KMS-11 (cell line): ENCODE data around the gene SLC41A1.

ENCODE experiments used
- H2AFZ ChIP-seq: fragments of 200-600 bp; sonication (generic); 2 replicates; pipeline ENCODE4 v1.6.1; 2016; ENCODE audit warnings: antibody characterized with exemption, mixed run types, low read depth
- H3K27ac ChIP-seq: fragments of 200-600 bp; sonication (generic); 2 replicates; pipeline ENCODE4 v1.6.1; 2016; ENCODE audit warnings: mild to moderate bottlenecking, mixed run types
- H3K27me3 ChIP-seq: fragments of 200-600 bp; sonication (generic); 2 replicates; pipeline ENCODE4 v1.6.1; 2017; ENCODE audit warnings: mild to moderate bottlenecking, low read depth, mixed run types, moderate library complexity; ENCODE audit not compliant: insufficient read depth
- H3K36me3 ChIP-seq: fragments of 200-600 bp; sonication (generic); 2 replicates; pipeline ENCODE4 v1.6.1; 2017; ENCODE audit warnings: mild to moderate bottlenecking, mixed run types; ENCODE audit not compliant: insufficient read depth
- H3K4me1 ChIP-seq: fragments of 200-600 bp; sonication (generic); 2 replicates; pipeline ENCODE4 v1.6.1; 2016; ENCODE audit warnings: mild to moderate bottlenecking, low read depth, mixed run types; ENCODE audit not compliant: poor library complexity, severe bottlenecking
- H3K4me2 ChIP-seq: fragments of 200-600 bp; sonication (generic); 2 replicates; pipeline ENCODE4 v1.7.0; 2016; ENCODE audit warnings: mild to moderate bottlenecking, mixed run types
- H3K4me3 ChIP-seq: fragments of 200-600 bp; sonication (generic); IDR thresholded peaks from 2 replicates; pipeline ENCODE4 v1.6.1; 2017; ENCODE audit warnings: low read depth, low read length, mixed read lengths; ENCODE audit not compliant: insufficient read depth
- H3K79me2 ChIP-seq: fragments of 200-600 bp; sonication (generic); 2 replicates; pipeline ENCODE4 v1.6.1; 2016; ENCODE audit warnings: low read depth, mixed run types; ENCODE audit not compliant: insufficient read depth
- H3K9ac ChIP-seq: fragments of 200-600 bp; sonication (generic); 2 replicates; pipeline ENCODE4 v1.6.1; 2016; ENCODE audit warnings: mild to moderate bottlenecking, mixed run types
- H4K20me1 ChIP-seq: fragments of 200-600 bp; sonication (generic); 2 replicates; pipeline ENCODE4 v1.6.1; 2016; ENCODE audit warnings: mild to moderate bottlenecking, mixed run types; ENCODE audit not compliant: insufficient read depth
- TF ChIP-seq, protein P1 (sequence below): fragments of 200-600 bp; sonication (generic); conservative IDR thresholded peaks from 2 replicates; pipeline ENCODE4 v1.6.1; 2017; ENCODE audit warnings: low read depth, mild to moderate bottlenecking, antibody characterized with exemption, low read length, moderate library complexity, mixed read lengths

The SLC41A1 gene

DNA sequence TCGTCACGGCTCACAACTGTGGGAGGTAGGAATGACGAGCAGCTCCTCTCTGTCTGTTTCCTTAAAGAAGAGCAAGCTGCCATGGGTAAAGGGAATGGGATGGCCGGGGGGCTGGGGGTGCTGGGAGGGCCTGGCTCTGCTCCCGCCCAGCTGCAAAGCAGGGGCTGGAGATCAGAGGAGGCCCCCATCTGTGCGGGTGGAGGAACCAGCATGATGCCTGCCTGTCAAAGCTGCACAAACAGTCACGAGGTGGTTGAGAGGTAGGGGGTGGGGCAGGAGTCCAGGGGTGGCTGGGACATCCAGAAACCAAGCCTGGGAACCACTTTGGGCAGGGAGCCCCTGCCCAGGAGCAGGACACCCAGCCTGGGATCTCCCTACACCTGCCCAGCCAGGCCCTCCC, 12.6 kb downstream of the SLC41A1 start:
- no peaks in the 10 kb centered on the region for H3K79me2 ChIP-seq
- H4K20me1 ChIP-seq = no peaks in the 10 kb centered on the region
- no peaks in the 10 kb centered on the region for H3K4me1 ChIP-seq
- H3K4me3 ChIP-seq = no peak overlapping the region
- no peaks in the 10 kb centered on the region for H3K27me3 ChIP-seq
- no peak overlapping the region for H3K9ac ChIP-seq
- H3K36me3 ChIP-seq = no peaks in the 10 kb centered on the region
- H2AFZ ChIP-seq = no peak overlapping the region
- TF ChIP-seq, protein P1, sequence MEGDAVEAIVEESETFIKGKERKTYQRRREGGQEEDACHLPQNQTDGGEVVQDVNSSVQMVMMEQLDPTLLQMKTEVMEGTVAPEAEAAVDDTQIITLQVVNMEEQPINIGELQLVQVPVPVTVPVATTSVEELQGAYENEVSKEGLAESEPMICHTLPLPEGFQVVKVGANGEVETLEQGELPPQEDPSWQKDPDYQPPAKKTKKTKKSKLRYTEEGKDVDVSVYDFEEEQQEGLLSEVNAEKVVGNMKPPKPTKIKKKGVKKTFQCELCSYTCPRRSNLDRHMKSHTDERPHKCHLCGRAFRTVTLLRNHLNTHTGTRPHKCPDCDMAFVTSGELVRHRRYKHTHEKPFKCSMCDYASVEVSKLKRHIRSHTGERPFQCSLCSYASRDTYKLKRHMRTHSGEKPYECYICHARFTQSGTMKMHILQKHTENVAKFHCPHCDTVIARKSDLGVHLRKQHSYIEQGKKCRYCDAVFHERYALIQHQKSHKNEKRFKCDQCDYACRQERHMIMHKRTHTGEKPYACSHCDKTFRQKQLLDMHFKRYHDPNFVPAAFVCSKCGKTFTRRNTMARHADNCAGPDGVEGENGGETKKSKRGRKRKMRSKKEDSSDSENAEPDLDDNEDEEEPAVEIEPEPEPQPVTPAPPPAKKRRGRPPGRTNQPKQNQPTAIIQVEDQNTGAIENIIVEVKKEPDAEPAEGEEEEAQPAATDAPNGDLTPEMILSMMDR = no peak
- no peak overlapping the region for H3K4me2 ChIP-seq
- H3K27ac ChIP-seq = no peak overlapping the region

DNA sequence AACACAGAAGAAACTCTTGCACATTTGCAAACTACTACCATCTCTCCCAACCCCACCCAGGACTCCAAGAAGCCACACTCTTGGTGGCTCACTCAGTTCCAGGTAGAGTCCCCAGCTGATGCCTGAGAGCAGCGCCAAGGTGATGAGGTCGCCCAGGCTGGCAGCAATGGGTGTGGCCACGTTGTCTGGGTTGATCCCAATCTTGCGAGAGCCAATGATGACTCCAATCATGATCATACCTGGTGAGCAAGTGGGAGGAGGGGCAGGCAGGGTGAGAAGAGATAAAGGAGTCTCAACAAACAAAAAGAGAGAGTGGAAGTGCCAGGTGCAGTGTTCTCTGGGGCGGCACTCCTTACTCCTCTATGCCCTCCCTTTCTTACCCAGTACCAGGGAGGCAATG, 14.4 kb downstream of the SLC41A1 start:
- no peak overlapping the region for H3K27ac ChIP-seq
- no peak overlapping the region for H2AFZ ChIP-seq
- H3K4me2 ChIP-seq = no peak overlapping the region
- TF ChIP-seq, protein P1 = no peak
- H3K79me2 ChIP-seq = no peaks in the 10 kb centered on the region
- H3K36me3 ChIP-seq = no peaks in the 10 kb centered on the region
- no peak overlapping the region for H3K4me3 ChIP-seq
- H4K20me1 ChIP-seq = no peaks in the 10 kb centered on the region
- H3K4me1 ChIP-seq = no peaks in the 10 kb centered on the region
- H3K9ac ChIP-seq = no peak overlapping the region
- H3K27me3 ChIP-seq = no peaks in the 10 kb centered on the region

DNA sequence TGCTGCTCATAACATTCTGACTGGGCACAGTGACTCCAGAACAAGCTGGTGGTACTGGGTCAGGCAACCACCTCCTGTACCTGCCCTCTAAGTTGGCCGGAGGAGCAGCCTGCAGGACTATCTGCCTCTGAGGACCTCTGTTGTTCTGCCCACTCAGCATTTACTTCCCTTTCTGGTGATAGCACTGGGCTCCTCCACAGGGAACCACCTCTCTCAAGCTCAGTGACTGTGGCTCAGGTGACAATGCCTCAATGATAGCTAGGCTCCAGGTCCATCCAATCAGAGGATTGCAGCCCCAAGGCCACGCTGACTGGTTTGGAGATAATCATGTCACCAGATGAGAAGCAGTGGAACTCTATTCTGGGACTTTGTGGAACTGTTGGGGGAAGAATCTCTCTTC, 15.8 kb downstream of the SLC41A1 start:
- TF ChIP-seq, protein P1 = no peak

DNA sequence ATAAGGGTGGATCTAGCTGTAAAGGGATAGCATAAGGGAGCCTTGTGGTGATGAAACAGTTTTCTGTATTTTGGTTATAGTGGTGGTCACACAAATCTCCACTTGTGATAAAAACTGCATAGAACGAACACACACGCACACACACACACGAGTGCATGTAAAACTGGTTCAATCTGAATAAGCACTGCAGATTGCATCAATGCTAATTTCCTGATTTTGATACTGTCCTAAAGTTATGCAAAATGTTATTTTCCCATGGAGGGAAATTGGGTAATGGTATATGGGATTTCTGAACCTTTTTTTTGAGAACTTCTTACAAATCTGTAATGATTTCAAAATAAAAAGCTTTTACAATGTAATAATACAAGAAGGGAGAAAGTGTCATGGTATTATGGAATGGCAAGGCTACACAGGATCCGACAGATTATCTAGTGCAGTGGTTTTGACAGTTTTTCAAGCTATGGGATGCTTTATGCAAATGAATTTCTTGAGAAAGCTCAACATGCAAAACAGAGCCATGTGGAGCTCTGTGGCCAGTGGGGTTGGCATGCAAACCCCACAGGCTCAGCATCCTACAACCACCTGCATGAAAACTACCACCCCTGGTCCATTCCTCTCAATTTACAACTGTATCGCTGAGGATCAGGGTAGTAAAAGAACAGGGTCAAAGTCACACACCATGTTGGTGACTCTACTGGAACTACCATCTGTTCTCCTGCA, 18.8 kb downstream of the SLC41A1 start:
- TF ChIP-seq, protein P1 = no peak
- H4K20me1 ChIP-seq = no peaks in the 10 kb centered on the region
- no peaks in the 10 kb centered on the region for H3K36me3 ChIP-seq
- H2AFZ ChIP-seq = no peak overlapping the region
- no peak overlapping the region for H3K27ac ChIP-seq
- no peaks in the 10 kb centered on the region for H3K27me3 ChIP-seq
- H3K4me1 ChIP-seq = no peaks in the 10 kb centered on the region
- no peak overlapping the region for H3K4me3 ChIP-seq
- no peak overlapping the region for H3K9ac ChIP-seq
- no peak overlapping the region for H3K4me2 ChIP-seq
- H3K79me2 ChIP-seq = no peaks in the 10 kb centered on the region

More for the DNA sequence above, 15.8 kb downstream of the SLC41A1 start:
- Histone ChIP-seq H4K20me1 (no peaks in the 10 kb centered on the region), H2AFZ (no peak overlapping the region), H3K27ac (no peak overlapping the region), H3K79me2 (no peaks in the 10 kb centered on the region), H3K27me3 (no peaks in the 10 kb centered on the region), H3K4me1 (no peaks in the 10 kb centered on the region), H3K9ac (no peak overlapping the region), H3K4me2 (no peak overlapping the region), H3K4me3 (no peak overlapping the region), H3K36me3 (no peaks in the 10 kb centered on the region)
